HG03558 (cell line): ENCODE data around the gene CARD18.

Experiments used
- ATAC-seq: cut with Tn5 transposase; IDR thresholded peaks from one replicate; pipeline ENCODE4 v1.9.1; 2021; ENCODE audit warnings: moderate number of reproducible peaks; ENCODE audit not compliant: unreplicated experiment; ENCODE audit errors: extremely low read depth

CARD18 gene

DNA sequence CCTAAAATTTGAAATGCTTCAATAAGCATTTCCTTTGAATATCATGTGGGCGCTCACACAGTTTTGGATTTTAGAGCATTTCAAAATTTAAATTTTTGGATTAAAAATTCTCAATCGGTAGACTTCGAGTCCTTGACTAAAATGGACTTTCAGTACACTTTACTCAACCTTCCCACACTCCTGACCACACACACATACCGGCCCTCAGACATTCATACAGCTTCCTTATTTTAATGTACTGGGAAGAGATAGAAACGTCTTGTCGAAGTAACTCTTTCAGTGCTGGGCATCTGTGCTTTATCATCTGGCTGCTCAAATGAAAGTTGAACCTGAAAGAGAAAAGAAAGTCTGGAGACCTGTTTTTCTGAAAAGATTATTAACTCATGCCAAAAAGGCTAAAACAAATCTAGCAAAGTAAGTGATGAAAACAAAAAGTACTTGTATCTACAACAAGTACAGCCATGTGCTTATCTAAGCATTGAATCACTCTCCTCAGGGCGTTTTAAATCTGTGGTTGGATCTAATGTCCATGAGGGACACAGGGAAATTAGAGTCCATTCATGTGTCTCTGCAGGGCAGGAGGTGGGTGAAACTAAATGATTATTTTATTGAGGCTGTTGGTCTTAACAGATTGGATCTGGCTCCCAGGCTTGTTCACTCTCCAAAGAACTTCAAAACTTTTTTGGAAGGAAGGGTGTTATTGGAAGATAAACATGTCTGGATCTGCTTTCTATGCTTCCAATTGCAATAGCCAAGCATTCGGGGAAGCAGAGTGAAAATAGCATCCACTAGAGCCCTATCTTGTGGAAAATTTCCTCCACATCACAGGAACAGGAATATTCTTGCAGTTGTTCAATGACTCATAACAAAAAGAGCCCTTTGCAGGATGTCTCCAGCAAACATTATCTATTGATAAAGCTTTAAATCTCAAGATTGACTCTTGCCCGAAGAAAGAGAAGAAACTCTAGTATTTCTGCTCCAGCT, 47.0 kb downstream of the CARD18 start:
- no peak for ATAC-seq
